Sigmoid colon (tissue), 4 donors: Measurements from ENCODE around the gene PAK3.

Experiments used
- CTCF ChIP-seq, 4 experiments: fragments of 450-650 bp in 3 of 4; fragments of 200-600 bp in 1 of 4; IDR thresholded peaks; one replicate each; pipeline ENCODE4 v1.5.1; 2016 to 2019; ENCODE audit warnings: antibody characterized with exemption in 4 of 4, mild to moderate bottlenecking in 3 of 4, moderate library complexity in 2 of 4
- POLR2A ChIP-seq, 2 donors: fragments of 450-650 bp; IDR thresholded peaks; one replicate each; pipeline ENCODE4 v1.6.1; 2016; ENCODE audit warnings: antibody characterized with exemption in 2 of 2, mild to moderate bottlenecking in 2 of 2, moderate library complexity in 2 of 2
- POLR2AphosphoS5 ChIP-seq, 4 donors: sonication (generic); formaldehyde crosslinking; IDR thresholded peaks; one replicate each; pipeline ENCODE4 v1.6.1; 2017; ENCODE audit warnings: antibody characterized with exemption in 4 of 4

- TF ChIP-seq POLR2A (IDR thresholded peaks at IDR 0.05) (no peak), CTCF (IDR thresholded peaks at IDR 0.05) (no peak), POLR2AphosphoS5 (IDR thresholded peaks at IDR 0.05) (no peak)
These were observed 174.3 kb downstream of the PAK3 start, which contains the start of gene CAPN6 for GRCh38 chrX:111270339-111270738.
